CD14-positive monocyte (primary cell): ENCODE results near the gene MYLK2. TPM values are rescaled to one million over a fixed set of nuclear protein-coding genes. Genes with fewer than 3 reads are reported as not detected.

Experiments used
- DNase-seq, 3 donors: peaks; one replicate each; pipeline ENCODE4 v3.0.0-alpha.2; 2011 to 2022
- H2AFZ ChIP-seq: 2 replicates; pipeline ENCODE4 v1.6.0; 2012; ENCODE audit warnings: mild to moderate bottlenecking, low read depth, low read length, inconsistent platforms; ENCODE audit not compliant: insufficient read depth, poor library complexity, severe bottlenecking
- H3K27ac ChIP-seq, 2 donors: 1 replicate in 1 of 2; 2 replicates in 1 of 2; pipeline ENCODE4 v1.5.1; 2012 to 2013; ENCODE audit warnings: low read length in 2 of 2, control low read depth in 1 of 2, inconsistent platforms in 1 of 2, low read depth in 1 of 2, mild to moderate bottlenecking in 1 of 2
- H3K27me3 ChIP-seq, 2 donors: one replicate each; pipeline versions ENCODE4 v1.6.0 to v1.6.1; 2011 to 2013; ENCODE audit warnings: low read length in 2 of 2; ENCODE audit not compliant: control insufficient read depth in 2 of 2, insufficient read depth in 2 of 2
- H3K36me3 ChIP-seq, 2 donors: replicated peaks in 1 of 2; 1 replicate in 1 of 2; 2 replicates in 1 of 2; pipeline versions ENCODE4 v1.5.1 to v1.6.1; 2012 to 2013; ENCODE audit warnings: low read length in 2 of 2, control low read depth in 1 of 2, inconsistent platforms in 1 of 2, mild to moderate bottlenecking in 1 of 2; ENCODE audit not compliant: insufficient read depth in 2 of 2, control insufficient read depth in 1 of 2
- H3K4me1 ChIP-seq, 2 donors: 1 replicate in 1 of 2; 2 replicates in 1 of 2; pipeline versions ENCODE4 v1.5.1 to v1.6.1; 2012 to 2013; ENCODE audit warnings: low read length in 2 of 2, control low read depth in 1 of 2, inconsistent platforms in 1 of 2, mild to moderate bottlenecking in 1 of 2, moderate library complexity in 1 of 2; ENCODE audit not compliant: insufficient read depth in 2 of 2, control insufficient read depth in 1 of 2
- H3K4me2 ChIP-seq: replicated peaks from 2 replicates; pipeline ENCODE3; 2012; ENCODE audit warnings: low read length, moderate library complexity, mild to moderate bottlenecking; ENCODE audit not compliant: poor library complexity, severe bottlenecking; ENCODE audit errors: extremely low read depth
- H3K4me3 ChIP-seq, 3 experiments: fragments of 200-600 bp in 1 of 3; sonication (generic) in 1 of 3; replicated peaks in 1 of 3; 1 replicate in 2 of 3; 2 replicates in 1 of 3; pipeline ENCODE4 v1.5.1; 2011 to 2013; ENCODE audit warnings: low read length in 3 of 3, mild to moderate bottlenecking in 3 of 3, control low read depth in 2 of 3, low read depth in 2 of 3, inconsistent platforms in 1 of 3, moderate library complexity in 1 of 3
- H3K79me2 ChIP-seq: 2 replicates; pipeline ENCODE4 v1.6.0; 2012; ENCODE audit warnings: mild to moderate bottlenecking, control low read depth, inconsistent platforms, low read length, moderate library complexity; ENCODE audit not compliant: insufficient read depth
- H3K9ac ChIP-seq: 2 replicates; pipeline ENCODE4 v1.6.0; 2017; ENCODE audit warnings: low read length, mild to moderate bottlenecking; ENCODE audit not compliant: insufficient read depth, poor library complexity, severe bottlenecking
- H3K9me3 ChIP-seq, 2 donors: replicated peaks in 1 of 2; 1 replicate in 1 of 2; 2 replicates in 1 of 2; pipeline versions ENCODE4 v1.5.1 to v1.6.1; 2012 to 2013; ENCODE audit warnings: low read length in 2 of 2, control low read depth in 1 of 2; ENCODE audit not compliant: control insufficient read depth in 1 of 2, insufficient read depth in 1 of 2
- H4K20me1 ChIP-seq: 2 replicates; pipeline ENCODE4 v1.6.0; 2012; ENCODE audit warnings: mild to moderate bottlenecking, low read length, control low read depth, moderate library complexity; ENCODE audit not compliant: insufficient read depth
- H3K27ac Mint-ChIP-seq, 7 donors: one replicate each; pipeline ENCODE4 v1.8.0; 2020; ENCODE audit warnings: mild to moderate bottlenecking in 7 of 7, mixed read lengths in 7 of 7, moderate library complexity in 6 of 7, inconsistent platforms in 2 of 7
- H3K27me3 Mint-ChIP-seq, 3 donors: one replicate each; pipeline ENCODE4 v1.8.0; 2021 to 2022; ENCODE audit warnings: low read depth in 3 of 3, mild to moderate bottlenecking in 3 of 3, mixed read lengths in 3 of 3, moderate library complexity in 3 of 3, inconsistent platforms in 1 of 3
- H3K36me3 Mint-ChIP-seq, 2 donors: one replicate each; pipeline ENCODE4 v1.8.0; 2020; ENCODE audit warnings: mixed read lengths in 2 of 2, inconsistent platforms in 1 of 2, mild to moderate bottlenecking in 1 of 2
- H3K4me1 Mint-ChIP-seq: one replicate; pipeline ENCODE4 v1.8.0; 2020; ENCODE audit warnings: mild to moderate bottlenecking, mixed read lengths
- H3K4me3 Mint-ChIP-seq, 2 donors: one replicate each; pipeline ENCODE4 v1.8.0; 2020; ENCODE audit warnings: mild to moderate bottlenecking in 2 of 2, mixed read lengths in 2 of 2, moderate library complexity in 1 of 2
- H3K9me3 Mint-ChIP-seq, 7 donors: one replicate each; pipeline ENCODE4 v1.8.0; 2020 to 2022; ENCODE audit warnings: mixed read lengths in 7 of 7, mild to moderate bottlenecking in 6 of 7, moderate library complexity in 6 of 7, inconsistent platforms in 2 of 7
- WGBS: methylation state at CpG from one replicate; pipeline ENCODE4 v1.1.5; 2013; ENCODE audit warnings: missing lambda C conversion rate; ENCODE audit not compliant: insufficient coverage; 5-methylcytosine and 5-hydroxymethylcytosine counted together
- intact Hi-C, 2 donors: fragments of 100-400 bp; cut with micrococcal nuclease; formaldehyde crosslinking; loops; one replicate each; pipeline versions ENCODE4 v1.15.0 to v1.15.1; 2023
- polyA plus RNA-seq, 3 donors: library from polyadenylated mRNA; depleted of rRNA in 1 of 3; unstranded in 2 of 3; stranded (reverse) in 1 of 3; fragments of 300-500 nt in 2 of 3; fragments of >200 nt in 1 of 3; fragmentation: Illumina TruSeq in 2 of 3; gene quantifications; 1 replicate in 2 of 3; 2 replicates in 1 of 3; pipeline ENCODE4 v1.2.3, GENCODE V29; 2012 to 2021
- TF ChIP-seq, protein P1 (sequence below): fragments of 200-600 bp; IDR thresholded peaks from one replicate; pipeline ENCODE4 v1.8.0; 2022; ENCODE audit warnings: antibody characterized with exemption, mild to moderate bottlenecking

Gene MYLK2
- polyA plus RNA-seq, 3 donors: not detected

- H3K4me1 ChIP-seq: peaks cover 11 to 17% of the 10 kb centered on the region in 2 donors
- H3K4me2 ChIP-seq: no peak overlapping the region
- no peak overlapping the region for H3K4me3 ChIP-seq
- H2AFZ ChIP-seq: no peak overlapping the region
- H3K79me2 ChIP-seq: no peaks in the 10 kb centered on the region
- H3K36me3 ChIP-seq: no peaks in the 10 kb centered on the region
- Mint-ChIP-seq H3K4me1 (peaks cover 12% of the 10 kb centered on the region), H3K4me3 (no peak overlapping the region), H3K9me3 (peaks cover 0 to 5% (median 0%) of the 10 kb centered on the region in 7 donors), H3K27me3 (peaks cover 27 to 33% (median 28%) of the 10 kb centered on the region in 3 donors), H3K27ac (no peak overlapping the region), H3K36me3 (no peaks in the 10 kb centered on the region)
- 60% methylated on average over 3 of the region's 3 CpGs for WGBS
- H3K27ac ChIP-seq: no peak overlapping the region
- no peak overlapping the region for H3K9ac ChIP-seq
- intact Hi-C loops: loop anchor here in 1 of 2 donors (10.0 kb wide), 1 partner anchor 238 kb away; no protein-coding TSS in a partner anchor
- H4K20me1 ChIP-seq: no peaks in the 10 kb centered on the region
- H3K9me3 ChIP-seq: peaks cover 0 to 7% of the 10 kb centered on the region in 2 donors
- no peak for DNase-seq
- TF ChIP-seq, protein P1, sequence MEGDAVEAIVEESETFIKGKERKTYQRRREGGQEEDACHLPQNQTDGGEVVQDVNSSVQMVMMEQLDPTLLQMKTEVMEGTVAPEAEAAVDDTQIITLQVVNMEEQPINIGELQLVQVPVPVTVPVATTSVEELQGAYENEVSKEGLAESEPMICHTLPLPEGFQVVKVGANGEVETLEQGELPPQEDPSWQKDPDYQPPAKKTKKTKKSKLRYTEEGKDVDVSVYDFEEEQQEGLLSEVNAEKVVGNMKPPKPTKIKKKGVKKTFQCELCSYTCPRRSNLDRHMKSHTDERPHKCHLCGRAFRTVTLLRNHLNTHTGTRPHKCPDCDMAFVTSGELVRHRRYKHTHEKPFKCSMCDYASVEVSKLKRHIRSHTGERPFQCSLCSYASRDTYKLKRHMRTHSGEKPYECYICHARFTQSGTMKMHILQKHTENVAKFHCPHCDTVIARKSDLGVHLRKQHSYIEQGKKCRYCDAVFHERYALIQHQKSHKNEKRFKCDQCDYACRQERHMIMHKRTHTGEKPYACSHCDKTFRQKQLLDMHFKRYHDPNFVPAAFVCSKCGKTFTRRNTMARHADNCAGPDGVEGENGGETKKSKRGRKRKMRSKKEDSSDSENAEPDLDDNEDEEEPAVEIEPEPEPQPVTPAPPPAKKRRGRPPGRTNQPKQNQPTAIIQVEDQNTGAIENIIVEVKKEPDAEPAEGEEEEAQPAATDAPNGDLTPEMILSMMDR: no peak
- peaks cover 20 to 27% of the 10 kb centered on the region in 2 donors for H3K27me3 ChIP-seq
Observed at GRCh38 chr20:31856516-31856915, 37.4 kb downstream of the MYLK2 start.

GRCh38 chr20:31857861-31858759, 39.0 kb downstream of the MYLK2 start:
- Histone ChIP-seq H3K4me1 (peaks cover 11 to 22% of the 10 kb centered on the region in 2 donors), H3K4me2 (no peak overlapping the region), H3K36me3 (no peaks in the 10 kb centered on the region), H2AFZ (no peak overlapping the region), H3K4me3 (no peak overlapping the region), H3K79me2 (no peaks in the 10 kb centered on the region), H3K27me3 (peaks cover 24 to 33% of the 10 kb centered on the region in 2 donors), H3K9me3 (peaks cover 0 to 7% of the 10 kb centered on the region in 2 donors), H4K20me1 (no peaks in the 10 kb centered on the region), H3K27ac (no peak overlapping the region), H3K9ac (no peak overlapping the region)
- no peak for DNase-seq
- Mint-ChIP-seq H3K4me3 (no peak overlapping the region), H3K27ac (no peak overlapping the region), H3K36me3 (peaks cover 0 to 3% of the 10 kb centered on the region in 2 donors), H3K27me3 (peaks cover 34 to 36% (median 35%) of the 10 kb centered on the region in 3 donors), H3K4me1 (peaks cover 16% of the 10 kb centered on the region), H3K9me3 (peaks cover 0 to 9% (median 0%) of the 10 kb centered on the region in 7 donors)
- intact Hi-C loops: loop anchor here in 1 of 2 donors (10.0 kb wide), 1 partner anchor 237 kb away; no protein-coding TSS in a partner anchor
- TF ChIP-seq, protein P1: no peak
- 85% methylated on average over 11 of the region's 15 CpGs for WGBS
